Panc1 (cell line): ENCODE data around the gene IFITM1. TPM values are rescaled to one million over a fixed set of nuclear protein-coding genes. Genes with fewer than 3 reads are reported as not detected.
"Not testable (repeated sequence)": the region's sequence is repeated elsewhere in the genome, so short reads cannot be mapped to it uniquely, and the experiment has no call there.

Experiments used
- ATAC-seq: fragments of 200-7000 bp; cut with Tn5 transposase; 2 replicates; pipeline ENCODE4 v1.9.1; 2020; ENCODE audit warnings: mild to moderate bottlenecking, moderate library complexity
- BruUV-seq: library from RNA; stranded (reverse); fragments of 400-500 nt; replicated peaks from 2 replicates; lab custom pipeline; 2021; lab: Mats Ljungman, UMichigan
- CTCF ChIA-PET: fragments of 300-600 bp; sonication (Branson Sonifier 250); formaldehyde crosslinking; loops from one replicate; lab custom pipeline; 2022; ENCODE audit warnings: antibody characterized with exemption; lab: Charles Lee
- POLR2A ChIA-PET: fragments of 300-600 bp; sonication (Branson Sonifier 250); formaldehyde crosslinking; loops from one replicate; lab custom pipeline; 2022; ENCODE audit warnings: antibody characterized with exemption; lab: Charles Lee
- DNase-seq: peaks from one replicate; pipeline ENCODE4 v3.0.0-alpha.2; 2010; ENCODE audit warnings: low read depth, low spot score
- H3K27ac ChIP-seq: 2 replicates; pipeline ENCODE4 v1.5.1; 2011; ENCODE audit warnings: mild to moderate bottlenecking, low read length, inconsistent platforms
- H3K27me3 ChIP-seq: fragments of 200-500 bp; sonication (Bioruptor generic); 2 replicates; pipeline ENCODE4 v1.6.0; 2014; ENCODE audit warnings: low read length, inconsistent platforms; ENCODE audit not compliant: control insufficient read depth, insufficient read depth
- H3K36me3 ChIP-seq: fragments of 200-500 bp; sonication (Bioruptor generic); 2 replicates; pipeline ENCODE4 v1.5.1; 2014; ENCODE audit warnings: inconsistent platforms, mild to moderate bottlenecking, low read length, moderate library complexity; ENCODE audit not compliant: control insufficient read depth, insufficient read depth
- H3K4me1 ChIP-seq: 2 replicates; pipeline ENCODE4 v1.5.1; 2011; ENCODE audit warnings: inconsistent platforms, mild to moderate bottlenecking, low read length, moderate library complexity; ENCODE audit not compliant: control insufficient read depth, insufficient read depth
- H3K4me3 ChIP-seq, 2 experiments: 2 replicates each; pipeline ENCODE4 v1.5.1; 2011 to 2012; ENCODE audit warnings: low read depth in 2 of 2, low read length in 2 of 2, mild to moderate bottlenecking in 2 of 2, inconsistent platforms in 1 of 2, moderate library complexity in 1 of 2
- H3K9me3 ChIP-seq: fragments of 200-500 bp; sonication (Bioruptor generic); 2 replicates; pipeline ENCODE4 v1.5.1; 2014; ENCODE audit warnings: low read depth, mild to moderate bottlenecking, inconsistent platforms, low read length, moderate library complexity; ENCODE audit not compliant: control insufficient read depth, insufficient read depth
- POLR2AphosphoS5 ChIP-seq: IDR thresholded peaks from 2 replicates; pipeline ENCODE4 v1.6.1; 2012; ENCODE audit warnings: mild to moderate bottlenecking, low read depth, low read length, moderate library complexity
- in situ Hi-C: cut with HindIII; loops from 2 replicates; pipeline ENCODE4 v1.10.0; 2016; ENCODE audit warnings: low sequenced_read_pairs, low pct_unique_long_range_greater_than_20kb
- intact Hi-C: fragments of 100-400 bp; cut with micrococcal nuclease; formaldehyde crosslinking; loops from one replicate; pipeline ENCODE4 v1.10.0; 2022; ENCODE audit not compliant: unreplicated experiment
- total RNA-seq: library from RNA; stranded (reverse); gene quantifications from one replicate; pipeline ENCODE4 v1.2.1, GENCODE V29; 2021; ENCODE audit not compliant: unreplicated experiment

Gene IFITM1
- total RNA-seq, 1 experiment from 2014 or later, result 66.3 TPM

- BruUV-seq, H3K9me3 ChIP-seq, H3K36me3 ChIP-seq, DNase-seq, CTCF ChIA-PET, in situ Hi-C loops, H3K27me3 ChIP-seq, intact Hi-C loops: not testable (repeated sequence)
- ATAC-seq, result peak; percentile 65
- peaks cover 29% of the 10 kb centered on the region for H3K4me1 ChIP-seq
- POLR2A ChIA-PET, result interaction anchor here (0.8 kb wide), 1 partner anchor 35 kb away, joined by 7 read pairs; no protein-coding TSS in a partner anchor
- peak overlapping the region; percentile 61 to 64 for H3K4me3 ChIP-seq
- peak overlapping the region; percentile 95 for H3K27ac ChIP-seq
Measured at GRCh38 chr11:319121-319887, 5.5 kb downstream of the IFITM1 start.

- H3K36me3 ChIP-seq, in situ Hi-C loops, H3K9me3 ChIP-seq, BruUV-seq, DNase-seq, intact Hi-C loops, H3K27me3 ChIP-seq, CTCF ChIA-PET: not testable (repeated sequence)
- ATAC-seq, result peak; percentile 9
- peak overlapping the region; percentile 95 for H3K27ac ChIP-seq
- peak overlapping the region; percentile 61 to 64 for H3K4me3 ChIP-seq
- peaks cover 33% of the 10 kb centered on the region for H3K4me1 ChIP-seq
- POLR2A ChIA-PET, result interaction anchor here (0.8 kb wide), 1 partner anchor 35 kb away, joined by 7 read pairs; no protein-coding TSS in a partner anchor
Measured at GRCh38 chr11:319888-320273, 6.0 kb downstream of the IFITM1 start.

- no peak for ATAC-seq
- intact Hi-C loops, result no loop called here
- CTCF ChIA-PET, result no interaction called here
Measured at GRCh38 chr11:324156-324555, 10.3 kb downstream of the IFITM1 start.

GRCh38 chr11:324593-325517, 11.0 kb downstream of the IFITM1 start:
- H3K27me3 ChIP-seq, DNase-seq, BruUV-seq, in situ Hi-C loops, H3K9me3 ChIP-seq, ATAC-seq, H3K4me3 ChIP-seq, intact Hi-C loops, H3K36me3 ChIP-seq, CTCF ChIA-PET: not testable (repeated sequence)
- POLR2A ChIA-PET, result interaction anchor here (0.8 to 1.3 kb wide), 3 partner anchors 15 to 77 kb away, joined by 3 to 5 read pairs (median 3); no protein-coding TSS in a partner anchor
- Histone ChIP-seq H3K4me1 (peaks cover 32% of the 10 kb centered on the region), H3K27ac (peak overlapping the region; percentile 53)

More at GRCh38 chr11:324156-324555, 10.3 kb downstream of the IFITM1 start:
- no peaks in the 10 kb centered on the region; the same call in 1 of the 2 replicates for H3K36me3 ChIP-seq
- no peaks in the 10 kb centered on the region for H3K9me3 ChIP-seq
- H3K4me1 ChIP-seq, result peaks cover 30% of the 10 kb centered on the region
- peak overlapping the region; percentile 53 for H3K27ac ChIP-seq
- BruUV-seq, result no TSS peak
- DNase-seq, result no peak
- TF ChIP-seq POLR2AphosphoS5, result no peak
- POLR2A ChIA-PET, result interaction anchor here (0.8 to 1.3 kb wide), 2 partner anchors 16 to 18 kb away, joined by 3 read pairs; no protein-coding TSS in a partner anchor
- in situ Hi-C loops, result no loop called here
- no peaks in the 10 kb centered on the region for H3K27me3 ChIP-seq
- H3K4me3 ChIP-seq, result no peak overlapping the region
